Fibroblast of skin of left quadriceps (primary cell): Measurements from ENCODE around the gene ALK.

ENCODE experiments used
- DNase-seq, 2 experiments: peaks; one replicate each; pipeline ENCODE4 v3.0.0-alpha.2; 2013; ENCODE audit warnings: low read depth in 2 of 2

ALK gene

GRCh38 chr2:29322011-29322410 lies 599.4 kb downstream of the ALK start:
- DNase-seq = peak; percentile 81 to 82

- no peak for DNase-seq
Measured at GRCh38 chr2:29317801-29318485, 603.4 kb downstream of the ALK start.

GRCh38 chr2:29317077-29317517 lies 604.3 kb downstream of the ALK start:
- no peak for DNase-seq

GRCh38 chr2:29314816-29315571 lies 606.4 kb downstream of the ALK start:
- no peak for DNase-seq

GRCh38 chr2:29311458-29311857 lies 609.9 kb downstream of the ALK start:
- DNase-seq = no peak

- DNase-seq = no peak
Measured at GRCh38 chr2:29310650-29311348, 610.6 kb downstream of the ALK start.

- peak; percentile 39 to 47 for DNase-seq
Measured at GRCh38 chr2:29309090-29310029, 612.0 kb downstream of the ALK start.

GRCh38 chr2:29308366-29308765 lies 613.0 kb downstream of the ALK start:
- no peak for DNase-seq

- no peak for DNase-seq
Measured at GRCh38 chr2:29307519-29307918, 613.9 kb downstream of the ALK start.

GRCh38 chr2:29305762-29306161 lies 615.6 kb downstream of the ALK start:
- no peak for DNase-seq

GRCh38 chr2:29304399-29305060 lies 616.9 kb downstream of the ALK start:
- DNase-seq = no peak

GRCh38 chr2:29296585-29296984 lies 624.8 kb downstream of the ALK start:
- DNase-seq = no peak

- no peak for DNase-seq
Measured at GRCh38 chr2:29295845-29296244, 625.5 kb downstream of the ALK start.

GRCh38 chr2:29293830-29294438 lies 627.5 kb downstream of the ALK start:
- no peak for DNase-seq

GRCh38 chr2:29290293-29291047 lies 630.9 kb downstream of the ALK start:
- DNase-seq = no peak

GRCh38 chr2:29284671-29285070 lies 636.7 kb downstream of the ALK start:
- DNase-seq = no peak

- DNase-seq = no peak
Measured at GRCh38 chr2:29281916-29282247, 639.5 kb downstream of the ALK start.

- no peak for DNase-seq
Measured at GRCh38 chr2:29281086-29281915, 640.1 kb downstream of the ALK start.

GRCh38 chr2:29278966-29279365 lies 642.4 kb downstream of the ALK start:
- DNase-seq = no peak
